HCT116 (cell line): ENCODE results near the gene STIMATE. TPM values are rescaled to one million over a fixed set of nuclear protein-coding genes. Genes with fewer than 3 reads are reported as not detected.

ENCODE experiments used
- ATAC-seq: fragments of 200-7000 bp; cut with Tn5 transposase; 2 replicates; pipeline ENCODE4 v1.9.1; 2020; ENCODE audit warnings: mild to moderate bottlenecking, moderate library complexity
- BruUV-seq: library from RNA; stranded (reverse); fragments of 400-500 nt; replicated peaks from 2 replicates; lab custom pipeline; 2021; lab: Mats Ljungman, UMichigan
- CTCF ChIA-PET: fragments of 300-600 bp; sonication (Branson Sonifier 250); formaldehyde crosslinking; loops from one replicate; lab custom pipeline; 2021; ENCODE audit warnings: antibody characterized with exemption; lab: Charles Lee
- POLR2A ChIA-PET: fragments of 300-600, 350-600 bp; sonication (Branson Sonifier 250); formaldehyde crosslinking; loops from one replicate; lab custom pipeline; 2021; ENCODE audit warnings: antibody characterized with exemption; lab: Charles Lee
- RAD21 ChIA-PET, 2 experiments: fragments of 300-600 bp; sonication (Branson Sonifier 250); formaldehyde crosslinking; loops; one replicate each; lab custom pipeline; 2023; ENCODE audit warnings: low total read pairs in 2 of 2; ENCODE audit not compliant: uncharacterized antibody in 2 of 2, unreplicated experiment in 2 of 2, low non-redundant PET in 1 of 2; lab: Charles Lee
- DNase-seq: peaks from one replicate; pipeline ENCODE4 v3.0.0-alpha.2; 2010; ENCODE audit warnings: low read depth, low spot score
- H2AFZ ChIP-seq: fragments of 200-600 bp; shearing (Covaris generic), sonication (generic); 2 replicates; pipeline ENCODE4 v1.6.1; 2017; ENCODE audit warnings: low read depth, mixed run types, mixed read lengths, antibody characterized with exemption, low read length; ENCODE audit not compliant: poor library complexity, severe bottlenecking
- H3K27ac ChIP-seq: 2 replicates; pipeline ENCODE4 v1.5.1; 2012; ENCODE audit warnings: low read depth, low read length
- H3K27me3 ChIP-seq: fragments of 200-600 bp; sonication (generic); 2 replicates; pipeline ENCODE4 v1.6.1; 2016; ENCODE audit warnings: mixed run types, low read length, mixed read lengths; ENCODE audit not compliant: insufficient read depth
- H3K36me3 ChIP-seq, 2 experiments: fragments of 200-500 bp in 1 of 2; fragments of 200-600 bp in 1 of 2; sonication (Bioruptor generic) in 1 of 2; sonication (generic) in 1 of 2; 2 replicates each; pipeline versions ENCODE4 v1.5.1 to v1.6.1; 2014 to 2016; ENCODE audit warnings: low read length in 2 of 2, inconsistent platforms in 1 of 2, mixed read lengths in 1 of 2, mixed run types in 1 of 2; ENCODE audit not compliant: insufficient read depth in 2 of 2, control insufficient read depth in 1 of 2
- H3K4me1 ChIP-seq, 2 experiments: fragments of 200-600 bp in 1 of 2; sonication (generic) in 1 of 2; 2 replicates each; pipeline versions ENCODE4 v1.5.1 to v1.6.1; 2012 to 2017; ENCODE audit warnings: low read length in 2 of 2, inconsistent platforms in 1 of 2, mild to moderate bottlenecking in 1 of 2, mixed read lengths in 1 of 2, mixed run types in 1 of 2, moderate library complexity in 1 of 2; ENCODE audit not compliant: insufficient read depth in 2 of 2, control insufficient read depth in 1 of 2
- H3K4me2 ChIP-seq: fragments of 200-600 bp; sonication (generic); 2 replicates; pipeline ENCODE4 v1.6.1; 2017; ENCODE audit warnings: mixed run types, low read length, mixed read lengths
- H3K4me3 ChIP-seq, 2 experiments: fragments of 200-600 bp in 1 of 2; sonication (generic) in 1 of 2; replicated peaks in 1 of 2; 2 replicates each; pipeline ENCODE4 v1.5.1; 2011 to 2016; ENCODE audit warnings: low read length in 2 of 2, control low read depth in 1 of 2, low read depth in 1 of 2, mild to moderate bottlenecking in 1 of 2, mixed read lengths in 1 of 2, mixed run types in 1 of 2
- H3K79me2 ChIP-seq: fragments of 200-600 bp; sonication (generic); 2 replicates; pipeline ENCODE4 v1.6.1; 2017; ENCODE audit warnings: mild to moderate bottlenecking, mixed run types, low read length, moderate library complexity, mixed read lengths; ENCODE audit not compliant: insufficient read depth
- H3K9ac ChIP-seq: fragments of 200-600 bp; sonication (generic); 2 replicates; pipeline ENCODE4 v1.6.1; 2016; ENCODE audit warnings: low read length, mixed read lengths
- H3K9me2 ChIP-seq: fragments of 200-600 bp; sonication (generic), shearing (Covaris generic); 2 replicates; pipeline ENCODE4 v1.6.1; 2017; ENCODE audit warnings: mixed run types, mild to moderate bottlenecking, moderate library complexity; ENCODE audit not compliant: insufficient read depth
- H3K9me3 ChIP-seq, 2 experiments: fragments of 200-500 bp in 1 of 2; fragments of 200-600 bp in 1 of 2; sonication (Bioruptor generic) in 1 of 2; sonication (generic) in 1 of 2; 2 replicates each; pipeline ENCODE4 v1.6.1; 2014 to 2017; ENCODE audit warnings: low read length in 2 of 2, mixed read lengths in 2 of 2, inconsistent platforms in 1 of 2, low read depth in 1 of 2, mild to moderate bottlenecking in 1 of 2, mixed run types in 1 of 2, moderate library complexity in 1 of 2; ENCODE audit not compliant: control insufficient read depth in 1 of 2, insufficient read depth in 1 of 2
- H4K20me1 ChIP-seq: fragments of 200-600 bp; sonication (generic), shearing (Covaris generic); 2 replicates; pipeline ENCODE4 v1.6.1; 2017; ENCODE audit warnings: mixed run types, mild to moderate bottlenecking, moderate library complexity; ENCODE audit not compliant: insufficient read depth
- CBX3 ChIP-seq: IDR thresholded peaks from 2 replicates; pipeline ENCODE4 v1.6.1; 2012; ENCODE audit warnings: low read depth
- EGR1 ChIP-seq: IDR thresholded peaks from 2 replicates; pipeline ENCODE4 v1.6.1; 2012; ENCODE audit warnings: low read depth
- EZH2 ChIP-seq: fragments of 200-600 bp; sonication (generic); IDR thresholded peaks from 2 replicates; pipeline ENCODE4 v1.6.1; 2017; ENCODE audit warnings: antibody characterized with exemption, mixed run types
- EZH2phosphoT487 ChIP-seq: fragments of 200-600 bp; IDR thresholded peaks from 2 replicates; pipeline ENCODE4 v1.6.1; 2018; ENCODE audit warnings: antibody characterized with exemption, borderline replicate concordance
- FOSL1 ChIP-seq: IDR thresholded peaks from 2 replicates; pipeline ENCODE4 v1.6.1; 2012; ENCODE audit warnings: low read depth
- JUND ChIP-seq: IDR thresholded peaks from 2 replicates; pipeline ENCODE4 v1.6.1; 2012
- POLR2AphosphoS5 ChIP-seq: IDR thresholded peaks from 2 replicates; pipeline ENCODE4 v1.6.1; 2011; ENCODE audit warnings: mild to moderate bottlenecking, low read depth, low read length, moderate library complexity
- SIN3A ChIP-seq: IDR thresholded peaks from 2 replicates; pipeline ENCODE4 v1.6.1; 2012; ENCODE audit warnings: low read depth
- SP1 ChIP-seq: IDR thresholded peaks from 2 replicates; pipeline ENCODE4 v1.6.1; 2012; ENCODE audit warnings: low read depth
- SRF ChIP-seq: IDR thresholded peaks from 2 replicates; pipeline ENCODE4 v1.6.1; 2012; ENCODE audit warnings: low read depth
- TCF7L2 ChIP-seq: IDR thresholded peaks from 2 replicates; pipeline ENCODE4 v1.7.0; 2011; ENCODE audit warnings: borderline replicate concordance, inconsistent platforms; ENCODE audit not compliant: insufficient read depth, insufficient read length; ENCODE audit errors: extremely low read depth
- ZNF274 ChIP-seq: fragments of 200-500 bp; sonication (Bioruptor generic); IDR thresholded peaks from 2 replicates; pipeline ENCODE4 v1.6.1; 2014; ENCODE audit warnings: mild to moderate bottlenecking, low read depth, low read length, inconsistent platforms
- intact Hi-C: fragments of 100-400 bp; cut with micrococcal nuclease; formaldehyde crosslinking; loops from 2 replicates; pipeline ENCODE4 v1.10.0; 2022
- total RNA-seq: library from RNA; stranded (reverse); gene quantifications from one replicate; pipeline ENCODE4 v1.2.1, GENCODE V29; 2021; ENCODE audit not compliant: unreplicated experiment
- TF ChIP-seq, protein P1 (sequence below): IDR thresholded peaks from 2 replicates; pipeline ENCODE4 v1.6.1; 2012
- TF ChIP-seq, protein P2 (sequence below): IDR thresholded peaks from 2 replicates; pipeline ENCODE4 v1.6.1; 2012
- TF ChIP-seq, protein P3 (sequence below), 3 experiments: fragments of 200-600 bp in 1 of 3; sonication (generic) in 1 of 3; IDR thresholded peaks in 2 of 3; conservative IDR thresholded peaks in 1 of 3; 2 replicates each; pipeline ENCODE4 v1.5.1; 2012 to 2017; ENCODE audit warnings: low read depth in 2 of 3, low read length in 2 of 3, antibody characterized with exemption in 1 of 3, borderline replicate concordance in 1 of 3, control low read depth in 1 of 3, mild to moderate bottlenecking in 1 of 3, mixed read lengths in 1 of 3, mixed run types in 1 of 3, moderate library complexity in 1 of 3; ENCODE audit not compliant: insufficient read depth in 1 of 3

The STIMATE gene
- total RNA-seq, 1 experiment from 2014 or later: 20.2 TPM

DNA sequence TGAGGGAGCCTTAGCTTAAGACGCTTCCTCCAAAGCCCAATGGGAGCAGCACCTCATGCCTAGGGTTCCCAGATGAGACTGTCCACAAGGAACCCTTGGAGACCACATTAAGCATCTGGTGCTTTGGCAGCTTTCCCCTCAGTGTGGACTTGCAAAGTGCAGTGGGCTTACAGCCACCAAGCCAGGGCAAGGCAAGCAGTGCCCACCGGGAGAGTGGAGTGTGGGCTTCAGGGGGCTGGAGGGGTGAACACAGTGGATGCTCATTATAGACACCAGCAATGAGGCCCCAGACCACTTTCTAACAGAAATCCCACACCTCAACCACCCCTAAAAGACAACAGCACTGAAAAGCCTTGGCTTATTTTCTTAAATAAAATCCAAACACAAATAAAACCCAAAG is 53.5 kb downstream of the STIMATE start:
- Histone ChIP-seq H3K36me3 (no peaks in the 10 kb centered on the region), H3K9ac (no peak overlapping the region), H3K79me2 (no peaks in the 10 kb centered on the region), H3K4me1 (no peaks in the 10 kb centered on the region), H3K4me2 (no peak overlapping the region), H2AFZ (no peak overlapping the region), H3K4me3 (no peak overlapping the region), H3K27me3 (no peaks in the 10 kb centered on the region), H4K20me1 (no peaks in the 10 kb centered on the region), H3K9me2 (no peaks in the 10 kb centered on the region), H3K9me3 (no peaks in the 10 kb centered on the region), H3K27ac (no peak overlapping the region)
- intact Hi-C loops: no loop called here
- ChIA-PET CTCF (interaction anchor here (1.0 kb wide), 1 partner anchor 10 kb away, joined by 3 read pairs; no protein-coding TSS in a partner anchor), POLR2A (no interaction called here), RAD21 (no interaction called here)
- TF ChIP-seq CBX3 (no peak), POLR2AphosphoS5 (no peak), TCF7L2 (no peak), SIN3A (no peak), JUND (no peak), EZH2phosphoT487 (no peak), SP1 (no peak), FOSL1 (no peak)
- TF ChIP-seq, protein P1, sequence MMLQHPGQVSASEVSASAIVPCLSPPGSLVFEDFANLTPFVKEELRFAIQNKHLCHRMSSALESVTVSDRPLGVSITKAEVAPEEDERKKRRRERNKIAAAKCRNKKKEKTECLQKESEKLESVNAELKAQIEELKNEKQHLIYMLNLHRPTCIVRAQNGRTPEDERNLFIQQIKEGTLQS: no peak
- TF ChIP-seq, protein P2, sequence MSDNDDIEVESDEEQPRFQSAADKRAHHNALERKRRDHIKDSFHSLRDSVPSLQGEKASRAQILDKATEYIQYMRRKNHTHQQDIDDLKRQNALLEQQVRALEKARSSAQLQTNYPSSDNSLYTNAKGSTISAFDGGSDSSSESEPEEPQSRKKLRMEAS: no peak
- ATAC-seq (no peak), DNase-seq (no peak)
- no TSS peak for BruUV-seq

DNA sequence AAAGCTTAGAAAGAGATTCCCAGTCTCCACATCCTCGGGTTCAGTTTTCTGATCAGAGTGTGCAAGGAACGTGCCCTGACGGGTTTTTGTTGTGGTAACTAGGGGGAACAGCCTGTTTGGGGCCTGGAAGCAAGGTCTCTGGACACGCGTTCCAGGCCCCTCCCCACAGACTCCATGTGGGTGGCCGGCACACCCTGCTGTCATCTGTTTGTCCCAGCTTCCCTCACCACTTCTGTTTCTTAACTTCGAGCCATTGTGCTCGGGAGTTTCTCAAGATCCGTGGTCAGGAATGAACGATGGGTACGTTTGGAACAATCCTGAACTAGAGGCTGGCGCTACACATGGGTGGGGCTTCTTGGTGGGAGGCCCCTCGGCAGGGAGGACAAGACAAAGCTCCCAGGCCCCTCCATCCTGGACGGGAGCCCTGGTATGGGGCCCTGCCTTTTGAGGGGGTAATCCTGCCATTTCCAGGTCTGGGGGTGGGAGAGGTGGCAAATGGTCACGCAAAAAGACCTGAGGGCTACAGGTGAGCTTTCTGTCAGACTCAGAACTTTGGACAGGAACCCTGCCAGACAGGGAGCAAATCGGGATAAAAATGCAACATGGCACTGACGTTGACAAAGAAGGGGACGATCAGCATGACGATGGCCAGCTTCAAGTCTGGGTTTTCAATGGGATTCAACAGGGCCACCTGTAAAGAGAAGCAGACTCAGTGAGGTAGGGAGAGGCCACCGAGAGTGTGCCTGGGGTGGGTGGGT is 54.1 kb downstream of the STIMATE start:
- H3K4me1 ChIP-seq: no peaks in the 10 kb centered on the region
- no peaks in the 10 kb centered on the region for H4K20me1 ChIP-seq
- intact Hi-C loops: no loop called here
- H3K27me3 ChIP-seq: no peaks in the 10 kb centered on the region
- H2AFZ ChIP-seq: no peak overlapping the region
- no peaks in the 10 kb centered on the region for H3K36me3 ChIP-seq
- DNase-seq: no peak
- CTCF ChIA-PET: interaction anchor here (1.0 kb wide), 1 partner anchor 10 kb away, joined by 3 read pairs; no protein-coding TSS in a partner anchor
- no TSS peak for BruUV-seq
- no peak overlapping the region for H3K4me3 ChIP-seq
- H3K9ac ChIP-seq: no peak overlapping the region
- no peaks in the 10 kb centered on the region for H3K9me2 ChIP-seq
- POLR2A ChIA-PET: no interaction called here
- RAD21 ChIA-PET: no interaction called here
- no peak overlapping the region for H3K4me2 ChIP-seq
- no peak for ATAC-seq
- no peaks in the 10 kb centered on the region for H3K79me2 ChIP-seq
- H3K9me3 ChIP-seq: no peaks in the 10 kb centered on the region
- H3K27ac ChIP-seq: no peak overlapping the region
- TF ChIP-seq JUND (no peak), CBX3 (no peak), SRF (no peak), EGR1 (no peak), EZH2 (no peak), EZH2phosphoT487 (no peak), SP1 (no peak), ZNF274 (no peak)
- TF ChIP-seq, protein P3, sequence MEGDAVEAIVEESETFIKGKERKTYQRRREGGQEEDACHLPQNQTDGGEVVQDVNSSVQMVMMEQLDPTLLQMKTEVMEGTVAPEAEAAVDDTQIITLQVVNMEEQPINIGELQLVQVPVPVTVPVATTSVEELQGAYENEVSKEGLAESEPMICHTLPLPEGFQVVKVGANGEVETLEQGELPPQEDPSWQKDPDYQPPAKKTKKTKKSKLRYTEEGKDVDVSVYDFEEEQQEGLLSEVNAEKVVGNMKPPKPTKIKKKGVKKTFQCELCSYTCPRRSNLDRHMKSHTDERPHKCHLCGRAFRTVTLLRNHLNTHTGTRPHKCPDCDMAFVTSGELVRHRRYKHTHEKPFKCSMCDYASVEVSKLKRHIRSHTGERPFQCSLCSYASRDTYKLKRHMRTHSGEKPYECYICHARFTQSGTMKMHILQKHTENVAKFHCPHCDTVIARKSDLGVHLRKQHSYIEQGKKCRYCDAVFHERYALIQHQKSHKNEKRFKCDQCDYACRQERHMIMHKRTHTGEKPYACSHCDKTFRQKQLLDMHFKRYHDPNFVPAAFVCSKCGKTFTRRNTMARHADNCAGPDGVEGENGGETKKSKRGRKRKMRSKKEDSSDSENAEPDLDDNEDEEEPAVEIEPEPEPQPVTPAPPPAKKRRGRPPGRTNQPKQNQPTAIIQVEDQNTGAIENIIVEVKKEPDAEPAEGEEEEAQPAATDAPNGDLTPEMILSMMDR (IDR thresholded peaks at IDR 0.05 in 2 of 3, conservative IDR thresholded peaks at IDR 0.05 in 1 of 3; ENCODE audit: borderline replicate concordance in 1 of 3, insufficient read depth in 1 of 3, low read depth in 2 of 3, low read length in 2 of 3): no peak
- TF ChIP-seq, protein P1: no peak
- TF ChIP-seq, protein P2: no peak
